HG03064 (cell line): ENCODE results near the gene PMF1.

ENCODE experiments used
- ATAC-seq: cut with Tn5 transposase; IDR thresholded peaks from one replicate; pipeline ENCODE4 v1.9.1; 2021; ENCODE audit warnings: low read depth; ENCODE audit not compliant: unreplicated experiment

The PMF1 gene

DNA sequence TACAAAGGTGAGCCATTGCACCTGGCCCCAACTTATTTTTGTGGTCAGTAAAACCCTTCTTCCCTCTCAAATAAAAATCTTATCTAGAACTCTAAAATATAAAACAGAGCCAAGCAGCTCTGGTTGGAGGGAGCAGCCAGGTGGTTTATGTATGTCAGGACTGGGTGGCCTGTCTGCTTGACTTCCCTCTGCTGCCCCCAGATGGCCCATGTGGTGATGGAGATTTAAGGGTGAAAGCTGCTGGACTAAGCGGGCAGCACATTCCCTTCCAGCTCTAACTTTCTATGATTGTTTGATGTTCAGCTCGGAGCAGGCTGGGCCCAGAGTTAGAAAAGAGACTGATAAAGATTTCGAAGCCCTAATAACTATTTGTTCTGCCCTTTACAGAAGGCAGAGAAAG, 47.0 kb downstream of the PMF1 start:
- ATAC-seq: no peak

DNA sequence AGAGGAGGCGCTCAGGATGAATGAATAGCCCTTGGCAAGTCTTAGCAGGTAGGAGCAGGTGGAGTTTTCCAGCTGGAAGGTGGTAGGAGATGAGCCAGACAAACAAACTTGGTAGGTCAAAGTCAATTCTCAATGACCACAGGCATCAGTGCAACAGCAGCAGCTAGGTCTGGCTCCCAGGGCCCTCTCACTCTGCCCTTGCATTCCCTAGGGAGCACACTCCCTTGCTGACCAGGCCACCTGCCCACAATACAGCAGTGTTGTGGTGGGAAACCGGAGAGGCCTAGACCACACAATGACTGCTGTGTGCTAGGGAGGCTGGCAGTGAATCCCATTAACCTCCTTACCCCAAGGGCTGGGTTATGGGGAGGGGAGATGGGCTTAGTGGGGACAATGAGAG, 48.1 kb downstream of the PMF1 start:
- ATAC-seq: no peak

DNA sequence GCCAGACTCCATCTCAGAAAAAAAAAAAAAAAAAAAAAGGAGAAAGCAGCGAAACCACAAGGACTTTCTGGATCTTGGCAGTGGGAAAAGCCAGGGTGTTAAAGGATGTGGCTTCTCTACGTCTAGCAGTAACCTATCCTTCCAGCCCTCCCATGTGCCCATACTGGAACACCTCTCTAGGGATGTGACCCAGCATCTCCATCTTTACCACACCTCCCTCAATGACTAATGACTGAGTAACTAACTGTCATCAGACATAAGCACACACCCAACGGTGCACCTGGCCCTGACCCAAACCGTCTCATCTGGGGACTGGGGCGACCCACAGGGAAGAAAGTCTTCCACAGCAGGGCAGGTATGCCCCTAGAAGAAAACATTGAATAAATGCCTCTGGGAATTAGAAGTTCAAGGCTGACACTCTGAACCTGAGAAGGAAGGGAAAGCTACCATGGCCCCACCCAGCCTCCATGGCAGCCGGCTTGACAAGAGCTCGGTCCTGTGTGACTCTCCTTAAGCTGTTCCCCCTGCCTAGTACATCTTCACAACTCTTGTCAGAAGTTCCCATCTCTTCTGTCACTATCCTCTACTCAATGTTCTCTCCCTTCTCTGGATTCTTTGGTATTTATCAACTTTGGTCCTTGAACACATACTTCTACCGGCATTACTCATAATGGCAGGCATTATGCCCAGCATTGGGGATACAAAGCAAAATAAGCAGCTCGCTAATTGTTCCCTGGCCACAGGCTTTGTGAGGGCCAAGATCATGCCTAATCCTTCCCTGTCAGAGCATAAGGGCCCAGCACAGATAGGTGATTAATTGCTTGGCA, 49.9 kb downstream of the PMF1 start:
- no peak for ATAC-seq

DNA sequence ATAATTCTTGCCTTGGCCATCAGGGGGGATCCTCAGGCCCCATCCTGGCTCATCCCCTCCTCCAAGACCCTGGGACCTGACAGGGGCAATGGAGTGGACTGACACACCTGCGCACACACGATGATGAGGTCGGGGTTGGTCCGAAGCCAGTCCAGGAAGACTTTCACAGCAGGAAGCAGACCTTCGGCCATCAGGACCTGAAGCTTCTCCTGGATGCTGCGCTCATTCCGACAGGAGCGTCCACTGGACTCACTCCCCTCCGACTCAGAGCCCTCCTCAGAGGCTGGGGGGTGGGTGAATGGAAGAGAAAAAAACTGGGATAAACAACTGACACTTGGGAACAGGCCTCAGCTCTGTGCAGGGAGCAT, 50.5 kb downstream of the PMF1 start:
- no peak for ATAC-seq

DNA sequence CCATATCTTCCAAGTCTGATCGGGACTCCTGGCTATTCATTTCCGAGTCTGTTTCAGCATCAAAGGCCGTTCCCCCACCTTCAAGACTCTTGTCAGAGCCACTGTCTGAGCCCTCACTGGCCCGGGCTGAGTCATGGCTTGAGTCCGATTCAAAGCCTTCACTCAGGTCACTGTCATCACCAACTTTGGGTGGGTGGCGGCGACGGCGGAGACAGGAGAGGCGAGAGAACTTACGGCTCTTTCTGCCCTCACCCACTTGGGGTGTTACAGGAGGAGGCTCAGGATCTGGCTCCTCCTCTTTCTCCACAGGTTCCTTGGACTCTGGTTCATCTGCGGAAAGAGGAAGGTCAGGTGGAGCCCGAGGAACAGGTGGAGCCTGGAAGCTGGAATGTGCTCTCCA, 53.2 kb downstream of the PMF1 start:
- no peak for ATAC-seq

DNA sequence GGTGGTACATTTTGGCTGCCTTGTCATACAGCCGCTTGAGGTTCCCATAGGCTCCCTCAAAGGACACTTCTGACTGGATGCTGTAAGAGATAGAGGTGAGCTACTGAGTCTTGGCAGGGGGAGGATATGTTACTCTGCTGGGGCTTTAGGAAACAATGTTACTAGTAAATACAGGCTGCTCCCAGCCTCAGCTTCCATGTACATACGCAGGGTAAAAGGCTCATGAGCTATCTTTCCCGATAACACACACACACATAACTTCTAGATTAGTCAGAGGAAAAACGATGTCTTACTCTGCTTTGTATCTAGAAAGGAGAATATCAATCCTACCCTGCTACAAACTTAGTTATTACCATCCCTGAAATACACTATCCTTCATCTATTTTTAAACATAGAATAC, 55.5 kb downstream of the PMF1 start:
- ATAC-seq: no peak

DNA sequence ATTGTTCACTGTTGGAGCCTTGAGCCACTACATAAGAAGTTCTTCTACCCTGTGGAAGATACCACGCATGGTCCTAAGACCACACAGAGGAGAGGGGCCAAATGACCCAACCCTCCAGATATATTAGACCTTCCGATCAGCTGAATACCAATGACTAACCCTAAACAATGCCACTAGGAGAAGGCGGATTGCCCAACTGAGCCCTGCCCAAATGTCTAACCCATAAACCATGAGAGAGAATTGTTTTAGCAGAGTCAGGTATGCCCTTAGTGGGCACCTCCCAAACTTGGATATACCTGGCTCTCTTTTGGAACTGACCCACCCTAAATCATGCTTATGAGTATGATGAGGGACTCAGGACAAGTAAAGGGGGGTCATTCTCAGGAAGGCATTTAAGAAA, 57.5 kb downstream of the PMF1 start:
- no peak for ATAC-seq

DNA sequence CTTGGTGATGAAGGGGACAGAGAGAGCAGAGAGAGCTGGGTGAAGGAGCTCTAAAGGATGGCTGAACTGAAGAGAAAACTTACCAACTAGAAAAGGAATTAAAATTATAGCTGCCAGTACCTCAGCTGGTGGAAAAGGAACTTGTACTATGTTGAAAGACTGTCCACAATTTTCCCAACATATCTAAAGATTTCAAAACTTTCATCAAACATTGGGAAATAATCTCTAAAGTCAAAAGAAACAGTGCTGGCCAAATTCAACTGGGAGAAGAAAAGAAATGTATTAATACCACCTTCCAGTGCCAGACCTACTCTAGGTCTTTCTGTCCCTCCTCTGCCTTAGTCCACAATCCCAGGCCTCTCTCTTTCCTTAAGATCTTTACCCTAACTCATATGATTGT, 63.7 kb downstream of the PMF1 start:
- ATAC-seq: no peak

DNA sequence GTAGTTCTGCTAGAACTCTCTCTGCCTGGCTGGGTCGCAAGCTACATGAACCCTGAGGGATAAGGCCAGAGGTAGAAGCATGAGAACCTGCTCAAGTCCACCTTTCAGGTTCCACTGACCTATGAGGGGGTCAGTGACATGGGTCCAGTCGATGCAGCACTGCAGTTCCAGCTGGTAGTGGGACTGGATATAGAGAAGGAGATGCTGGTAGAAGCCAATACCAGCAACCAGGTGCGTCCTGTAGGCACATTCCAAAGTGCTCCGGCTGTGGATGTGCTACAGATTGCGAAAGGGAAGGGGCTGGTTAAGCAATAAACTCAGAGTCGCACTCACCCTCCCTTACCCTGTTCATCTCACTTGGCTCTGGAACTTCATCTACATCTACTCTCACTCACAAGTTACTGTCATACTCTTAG, 64.2 kb downstream of the PMF1 start:
- ATAC-seq: no peak

DNA sequence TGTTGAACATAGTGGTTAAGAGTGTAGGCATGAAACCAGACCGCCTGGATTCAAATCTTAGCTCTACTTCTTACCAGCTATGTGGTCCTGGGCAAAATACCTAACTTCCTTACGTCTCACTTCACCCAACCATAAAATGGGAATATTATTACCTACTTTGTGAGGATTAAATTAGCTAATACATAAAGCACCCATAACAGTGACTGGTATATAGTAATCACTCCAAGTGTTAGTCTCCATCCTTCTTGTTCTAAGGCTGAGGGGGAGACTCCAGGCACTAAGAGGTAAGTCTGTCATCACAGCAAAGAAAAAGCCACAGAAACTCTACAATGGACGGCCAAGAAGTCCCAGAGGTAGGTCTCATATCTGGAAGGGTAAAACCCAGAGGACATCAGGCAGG, 67.0 kb downstream of the PMF1 start:
- no peak for ATAC-seq

DNA sequence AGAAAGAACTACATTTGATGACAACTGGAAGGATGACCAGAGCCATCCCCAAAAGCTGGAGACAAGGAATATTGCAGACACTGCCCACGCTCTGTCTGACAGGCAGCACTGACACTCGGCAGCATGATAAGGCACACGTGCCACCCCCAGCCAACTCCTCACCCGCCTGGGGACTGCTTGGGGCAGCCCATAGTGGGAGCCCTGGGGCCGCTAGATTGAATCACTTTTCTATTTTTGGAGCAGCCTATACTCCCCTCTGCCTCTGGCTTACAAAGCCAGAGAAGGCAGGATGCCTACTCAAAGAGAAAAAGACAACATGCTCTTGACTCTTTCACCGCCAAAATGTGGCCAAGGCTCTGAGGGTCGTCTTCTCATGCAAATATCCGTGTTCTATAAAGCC, 68.5 kb downstream of the PMF1 start:
- ATAC-seq: peak; percentile 40

DNA sequence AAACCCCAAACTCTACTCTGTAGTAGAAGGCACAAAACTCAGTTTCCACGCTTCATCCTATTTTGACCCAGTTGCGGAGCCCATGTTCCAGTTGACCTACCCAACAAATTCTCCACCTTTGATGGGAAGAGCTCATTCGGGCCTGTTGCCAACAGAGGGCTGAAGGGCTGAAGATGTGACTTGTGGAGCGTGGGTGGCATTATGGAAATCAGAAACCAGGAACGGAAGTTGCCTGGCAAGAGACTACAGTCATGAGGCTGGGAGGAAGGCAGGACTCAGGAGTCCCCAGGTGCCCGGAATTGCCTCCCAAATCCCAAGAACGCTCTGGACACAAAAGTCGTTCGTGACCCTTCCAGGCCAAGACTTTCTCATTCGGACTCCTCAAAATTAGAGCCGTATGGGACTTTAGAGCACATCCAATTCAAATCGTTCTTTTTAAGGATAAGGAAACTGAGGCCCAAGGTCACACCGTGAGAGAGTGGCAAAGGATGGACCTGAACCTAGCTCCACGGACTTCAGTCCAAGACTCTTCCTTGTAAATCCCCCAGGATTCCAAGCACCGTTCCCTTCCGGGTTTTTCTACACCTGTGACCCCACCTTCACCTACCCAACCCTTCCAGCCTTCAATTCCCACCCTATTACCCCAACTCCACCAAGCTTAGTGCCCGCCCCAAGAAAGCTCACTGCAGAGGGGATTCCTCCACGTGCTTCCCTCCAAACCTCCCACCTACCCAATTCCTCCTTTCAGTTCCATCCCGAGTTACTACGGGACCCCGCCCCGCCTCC, 69.1 kb downstream of the PMF1 start:
- no peak for ATAC-seq

DNA sequence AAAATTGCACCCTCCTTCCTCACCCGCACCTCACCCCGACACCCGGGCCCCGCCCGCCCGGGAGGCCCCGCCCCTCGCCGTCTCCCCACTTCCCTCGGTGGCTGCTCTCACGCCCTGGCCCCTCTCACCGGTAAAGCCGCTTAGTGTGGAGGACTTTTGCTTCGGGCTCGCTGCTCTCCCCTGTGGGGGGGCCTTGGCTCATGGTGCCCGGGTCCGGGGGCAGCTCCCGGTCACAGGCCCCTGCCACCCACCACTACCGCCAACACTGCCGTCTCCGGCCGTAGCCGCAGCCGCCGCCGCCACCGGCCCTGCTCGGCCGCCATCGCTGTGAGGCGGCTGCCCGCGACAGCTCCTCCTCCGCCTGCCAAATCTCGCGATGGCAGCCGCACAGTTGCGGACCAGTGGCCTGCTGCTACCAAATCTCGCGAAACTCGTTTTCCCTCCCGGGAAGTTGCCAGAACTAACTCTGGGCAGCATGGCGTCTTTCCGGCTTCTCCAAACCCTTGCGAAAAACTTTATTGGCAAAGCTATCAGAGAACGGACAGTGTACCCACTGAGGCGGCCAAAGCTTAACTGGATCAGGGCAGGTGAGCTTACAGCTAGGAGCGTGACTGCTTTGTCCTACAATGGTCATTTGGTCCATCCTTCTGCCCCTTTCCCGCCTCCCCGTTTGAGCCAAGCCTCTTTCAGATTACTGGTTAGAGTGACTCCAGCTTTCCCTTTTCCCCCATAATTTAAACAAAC, 69.8 kb downstream of the PMF1 start, which contains the start of gene SMG5:
TSS of gene SMG5 (minus strand) at position 347 of the 744 bp plus-strand sequence. CDS start at position 202, 145 bp downstream.
- ATAC-seq: peak; percentile 77

DNA sequence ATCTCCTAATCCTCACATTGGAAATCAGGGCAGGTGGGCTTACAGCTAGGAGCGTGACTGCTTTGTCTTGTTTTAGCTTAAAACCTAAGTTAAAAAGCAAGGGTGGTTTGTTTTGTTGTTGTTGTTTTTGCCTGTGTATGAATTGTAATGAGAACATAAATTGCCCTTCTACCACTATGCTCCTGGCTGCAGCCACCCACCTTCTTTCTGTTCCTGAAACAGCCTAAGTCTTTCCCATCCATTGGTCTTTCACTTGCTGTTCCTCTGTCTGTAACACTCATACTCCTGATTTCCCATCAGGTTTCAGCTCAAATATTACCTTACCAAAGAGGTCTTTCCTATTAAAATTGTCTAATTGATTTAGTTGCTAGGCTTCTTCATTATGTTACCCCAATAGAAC, 70.7 kb downstream of the PMF1 start:
- ATAC-seq: no peak

DNA sequence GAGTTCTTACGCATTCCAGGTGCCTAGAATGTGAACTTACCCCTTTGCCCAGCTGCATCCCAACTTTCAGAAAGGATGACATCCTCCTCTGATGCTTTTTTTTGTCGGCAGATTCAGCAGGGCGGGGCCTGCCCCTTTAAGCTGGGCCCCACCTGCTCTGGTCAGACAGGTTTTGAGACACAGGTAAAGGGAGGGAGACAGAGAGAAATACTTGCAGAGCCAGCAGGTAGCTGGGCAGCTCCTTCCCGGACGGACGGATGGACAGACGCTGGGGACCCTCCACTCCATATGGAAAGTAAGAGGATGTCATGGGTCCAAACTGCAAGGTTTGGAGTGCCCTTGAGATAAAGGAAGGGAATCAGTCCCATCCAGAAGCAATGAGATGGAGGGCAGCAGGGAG, 71.3 kb downstream of the PMF1 start, which contains the start of gene TMEM79:
TSS of gene TMEM79 (plus strand) at position 214 of the 400 bp plus-strand sequence. CDS start 902 bp downstream, outside the sequence.
- no peak for ATAC-seq

DNA sequence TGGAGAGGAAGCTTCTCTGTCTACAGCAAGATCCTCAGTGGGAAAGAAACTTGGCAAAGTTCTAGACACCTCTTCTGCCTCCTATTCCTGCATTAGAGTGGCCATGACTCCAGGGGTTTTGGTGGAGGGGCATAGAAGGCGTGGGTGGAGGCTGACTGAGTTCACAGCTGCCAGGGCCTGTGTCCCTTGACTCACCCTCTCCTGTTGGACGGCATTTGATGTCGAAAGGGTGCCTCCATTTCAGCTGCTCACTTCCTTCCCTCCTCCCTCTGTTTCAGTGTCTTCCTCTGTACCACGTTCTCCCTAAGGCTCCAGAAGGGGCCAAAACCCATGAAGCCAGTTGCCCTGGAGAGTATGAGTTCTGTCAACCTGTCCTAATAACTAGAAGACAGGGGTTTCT, 72.0 kb downstream of the PMF1 start:
- ATAC-seq: no peak

DNA sequence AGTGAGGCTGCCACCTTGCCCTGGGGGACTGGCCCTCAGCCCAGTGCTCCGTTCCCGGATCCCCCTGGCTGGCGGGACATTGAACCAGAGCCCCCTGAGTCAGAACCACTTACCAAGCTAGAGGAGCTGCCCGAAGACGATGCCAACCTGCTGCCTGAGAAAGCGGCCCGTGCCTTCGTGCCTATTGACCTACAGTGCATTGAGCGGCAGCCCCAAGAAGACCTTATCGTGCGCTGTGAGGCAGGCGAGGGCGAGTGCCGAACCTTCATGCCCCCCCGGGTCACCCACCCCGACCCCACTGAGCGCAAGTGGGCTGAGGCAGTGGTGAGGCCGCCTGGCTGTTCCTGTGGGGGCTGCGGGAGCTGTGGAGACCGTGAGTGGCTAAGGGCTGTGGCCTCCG, 72.6 kb downstream of the PMF1 start:
- no peak for ATAC-seq

DNA sequence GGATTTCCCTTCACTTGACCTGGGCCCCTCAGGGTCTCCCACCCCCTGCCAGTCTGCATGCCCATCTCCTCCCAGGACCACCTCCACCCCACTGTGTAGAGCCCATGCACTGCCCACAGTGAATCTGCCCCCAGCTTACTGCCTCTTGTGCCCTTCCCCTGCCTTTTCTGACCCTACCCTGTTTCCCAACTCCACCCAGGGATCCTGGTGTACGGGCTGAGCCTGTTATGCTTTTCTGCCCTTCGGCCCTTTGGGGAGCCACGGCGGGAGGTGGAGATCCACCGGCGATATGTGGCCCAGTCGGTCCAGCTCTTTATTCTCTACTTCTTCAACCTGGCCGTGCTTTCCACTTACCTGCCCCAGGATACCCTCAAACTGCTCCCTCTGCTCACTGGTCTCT, 73.3 kb downstream of the PMF1 start:
- no peak for ATAC-seq
